Smooth muscle cell (in vitro differentiated cells): ENCODE results near the gene SLBP. TPM values are rescaled to one million over a fixed set of nuclear protein-coding genes. Genes with fewer than 3 reads are reported as not detected.
A peak's percentile ranks its signal among the peaks of the same experiment; 100 is the strongest.

Source experiments
- DNase-seq: peaks from one replicate; lab custom pipeline; 2025; ENCODE audit not compliant: unreplicated experiment; lab: John Stamatoyannopoulos, UW
- H2AFZ ChIP-seq: fragments of 200-600 bp; sonication (generic); 2 replicates; pipeline ENCODE4 v1.6.0; 2016; ENCODE audit warnings: antibody characterized with exemption, low read depth, mild to moderate bottlenecking
- H3F3A ChIP-seq: fragments of 200-600 bp; sonication (generic); 2 replicates; pipeline ENCODE4 v1.6.0; 2017; ENCODE audit warnings: antibody characterized with exemption, low read depth
- H3K27ac ChIP-seq: fragments of 200-600 bp; sonication (generic); 2 replicates; pipeline ENCODE4 v1.5.1; 2016; ENCODE audit warnings: low read depth, mild to moderate bottlenecking
- H3K27me3 ChIP-seq: fragments of 200-600 bp; sonication (generic); 2 replicates; pipeline ENCODE4 v1.6.1; 2016; ENCODE audit warnings: low read depth, mild to moderate bottlenecking
- H3K36me3 ChIP-seq: fragments of 200-600 bp; sonication (generic); 2 replicates; pipeline ENCODE4 v1.5.1; 2016; ENCODE audit warnings: low read depth
- H3K4me1 ChIP-seq: fragments of 200-600 bp; sonication (generic); 2 replicates; pipeline ENCODE4 v1.5.1; 2016; ENCODE audit warnings: low read depth
- H3K4me2 ChIP-seq: fragments of 200-600 bp; sonication (generic); 2 replicates; pipeline ENCODE4 v1.6.0; 2016; ENCODE audit warnings: mild to moderate bottlenecking
- H3K4me3 ChIP-seq: fragments of 200-600 bp; sonication (generic); 2 replicates; pipeline ENCODE4 v1.5.1; 2016; ENCODE audit warnings: mild to moderate bottlenecking
- H3K79me2 ChIP-seq: fragments of 200-600 bp; sonication (generic); 2 replicates; pipeline ENCODE4 v1.6.0; 2016; ENCODE audit warnings: low read depth, mild to moderate bottlenecking
- H3K9ac ChIP-seq: fragments of 200-600 bp; sonication (generic); 2 replicates; pipeline ENCODE4 v1.6.0; 2016; ENCODE audit warnings: low read depth
- H3K9me3 ChIP-seq: fragments of 200-600 bp; sonication (generic); replicated peaks from 2 replicates; pipeline ENCODE4 v1.5.1; 2016; ENCODE audit warnings: low read depth
- H4K20me1 ChIP-seq: fragments of 200-600 bp; sonication (generic); 2 replicates; pipeline ENCODE4 v1.6.0; 2016; ENCODE audit warnings: low read depth
- CTCF ChIP-seq: fragments of 200-600 bp; sonication (generic); IDR thresholded peaks from 2 replicates; pipeline ENCODE4 v1.5.1; 2017; ENCODE audit warnings: borderline replicate concordance, mild to moderate bottlenecking, antibody characterized with exemption; ENCODE audit not compliant: insufficient read depth, poor library complexity, severe bottlenecking
- WGBS: methylation state at CpG from one replicate; pipeline ENCODE4 v1.1.7; 2016; ENCODE audit warnings: low lambda C conversion rate; 5-methylcytosine and 5-hydroxymethylcytosine counted together
- polyA plus RNA-seq: library from polyadenylated mRNA; unstranded; fragments of >200 nt; fragmentation: Nextera tagmentation; extraction: Ambion mirVana; gene quantifications from 2 replicates; pipeline ENCODE4 v1.2.1, GENCODE V29; 2016
- total RNA-seq: library from RNA; depleted of rRNA; stranded (reverse); fragments of >200 nt; gene quantifications from 2 replicates; pipeline ENCODE4 v1.2.3, GENCODE V29; 2014

SLBP gene
- total RNA-seq (57.1 and 63.9 TPM in 2 replicates), polyA plus RNA-seq (55.4 and 57.3 TPM in 2 replicates)

DNA sequence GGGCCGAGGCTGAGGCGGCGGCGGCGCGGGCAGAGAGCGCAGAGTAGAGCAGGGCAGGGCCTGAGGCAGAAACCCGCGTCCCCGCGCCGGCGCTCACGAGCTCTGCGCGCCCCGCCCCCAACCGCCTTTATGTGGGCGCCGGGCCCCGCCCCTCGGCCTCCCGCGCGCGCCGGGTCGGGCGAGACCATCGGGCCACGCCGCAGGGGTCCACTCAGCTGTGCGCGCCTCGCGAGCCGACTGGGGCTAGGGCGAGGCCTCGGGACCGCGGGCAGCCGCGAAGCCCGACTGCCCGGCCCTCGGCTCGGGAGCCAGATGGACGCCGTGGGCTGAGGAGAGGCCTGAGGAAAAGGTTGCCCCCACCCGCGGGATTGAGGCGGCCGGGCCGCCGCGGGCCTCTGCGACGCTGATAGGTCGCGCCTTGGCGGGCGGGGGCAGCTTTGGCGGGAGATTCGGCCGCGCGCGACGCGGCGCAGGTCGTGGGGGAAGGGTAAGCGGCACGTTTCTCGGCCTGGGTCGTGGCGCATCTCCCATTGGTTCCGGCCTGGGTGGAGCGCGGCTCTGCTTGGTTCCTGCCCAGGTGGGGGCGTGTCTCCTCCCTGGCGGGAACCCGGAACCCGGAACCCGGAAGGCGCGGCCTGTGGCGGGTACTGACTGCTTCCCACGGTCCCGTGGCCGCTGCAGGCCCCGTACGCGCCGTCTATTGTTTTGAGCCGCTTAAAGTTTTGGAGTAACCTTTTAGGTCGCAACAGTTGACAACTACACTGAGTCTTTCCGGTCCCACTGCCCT lies at the start of gene SLBP:
Gene SLBP (minus strand): TSS at position 104 of the 787 bp plus-strand sequence. CDS start 131 bp downstream, outside the sequence.
- Histone ChIP-seq H2AFZ (peak within 1 kb of the TSS; percentile 93), H3F3A (peaks cover 7% of the 10 kb centered on the region), H3K4me2 (peak within 1 kb of the TSS; percentile 86), H3K4me3 (peak within 1 kb of the TSS; percentile 88), H3K79me2 (peaks cover 38% of the 10 kb centered on the region), H3K4me1 (peaks cover 17% of the 10 kb centered on the region), H3K9me3 (no peaks in the 10 kb centered on the region), H3K9ac (peak within 1 kb of the TSS; percentile 96), H4K20me1 (peaks cover 42% of the 10 kb centered on the region), H3K27ac (peak within 1 kb of the TSS; percentile 97), H3K36me3 (no peaks in the 10 kb centered on the region), H3K27me3 (no peaks in the 10 kb centered on the region)
- WGBS, result under 1% methylated on average over 76 of the region's 98 CpGs
- peak; percentile 85 for DNase-seq
- TF ChIP-seq CTCF, result no peak

- Histone ChIP-seq H3K9ac (no peak overlapping the region), H4K20me1 (no peaks in the 10 kb centered on the region), H3K36me3 (no peaks in the 10 kb centered on the region), H3K4me3 (no peak overlapping the region), H3K4me1 (peaks cover 20% of the 10 kb centered on the region), H3F3A (no peaks in the 10 kb centered on the region), H2AFZ (no peak overlapping the region), H3K4me2 (no peak overlapping the region), H3K79me2 (no peaks in the 10 kb centered on the region), H3K27ac (no peak overlapping the region), H3K9me3 (no peaks in the 10 kb centered on the region), H3K27me3 (no peaks in the 10 kb centered on the region)
- WGBS, result 85% methylated on average over 8 of the region's 32 CpGs
- no peak for DNase-seq
- TF ChIP-seq CTCF, result no peak
Observed at GRCh38 chr4:1761130-1761689, 49.1 kb upstream of the SLBP start.

- Histone ChIP-seq H3K4me3 (no peak overlapping the region), H3K4me1 (peaks cover 18% of the 10 kb centered on the region), H3F3A (no peaks in the 10 kb centered on the region), H3K27me3 (no peaks in the 10 kb centered on the region), H3K27ac (no peak overlapping the region), H4K20me1 (no peaks in the 10 kb centered on the region), H2AFZ (no peak overlapping the region), H3K36me3 (no peaks in the 10 kb centered on the region), H3K4me2 (no peak overlapping the region), H3K9ac (no peak overlapping the region), H3K9me3 (no peaks in the 10 kb centered on the region), H3K79me2 (no peaks in the 10 kb centered on the region)
- DNase-seq, result no peak
- TF ChIP-seq CTCF, result no peak
- WGBS, result 70% methylated on average over 11 of the region's 25 CpGs
Observed at GRCh38 chr4:1760521-1761071, 48.5 kb upstream of the SLBP start.
